ENCODE results near the gene PALLD.

PALLD gene

DNA sequence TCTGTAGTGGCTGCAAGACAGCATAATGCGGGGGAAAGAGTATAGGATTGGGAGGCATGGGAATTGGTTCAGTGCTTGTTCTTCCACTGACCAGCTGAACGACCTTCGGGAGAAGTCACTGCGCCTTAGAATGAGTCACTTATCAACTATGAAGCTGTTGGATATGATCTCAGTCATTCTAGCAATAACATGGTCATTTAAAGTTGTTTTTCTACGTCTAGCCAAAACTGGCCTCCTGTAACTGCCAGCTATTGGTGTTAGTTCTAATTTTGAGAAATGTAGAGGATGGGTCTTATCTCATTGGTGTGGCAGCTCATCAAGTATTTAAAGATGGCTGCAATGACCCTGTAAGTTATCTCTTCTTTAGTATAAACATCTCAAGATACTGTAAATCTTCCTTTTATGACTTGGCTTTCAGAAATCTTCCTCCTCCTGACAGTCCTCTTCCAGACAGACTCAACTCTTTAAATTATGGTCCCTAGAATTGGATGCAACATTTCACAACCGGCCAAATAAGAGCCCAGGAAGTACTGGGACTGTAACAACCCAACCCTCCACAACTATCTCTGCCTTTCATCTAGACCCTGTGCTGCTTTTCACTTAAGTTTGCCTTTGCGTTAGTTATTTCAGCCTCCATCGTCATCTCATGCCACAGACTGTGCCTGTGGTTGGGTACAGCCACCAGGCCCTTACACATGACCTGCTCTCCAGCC lies 269.9 kb downstream of the PALLD start:
- Histone ChIP-seq H3K4me3 (ENCODE audit: low read depth in 1 of 2, low read length in 2 of 2) (no peak overlapping the region), H4K20me1 (ENCODE audit: insufficient read depth, low read length) (no peaks in the 10 kb centered on the region), H3K4me2 (ENCODE audit: insufficient read depth, low read length) (no peak overlapping the region), H3K27me3 (ENCODE audit: insufficient read depth, low read length, poor library complexity) (no peaks in the 10 kb centered on the region), H3K27ac (ENCODE audit: low read length) (no peak overlapping the region), H3K36me3 (ENCODE audit: insufficient read depth, low read length) (no peaks in the 10 kb centered on the region), H3K9ac (ENCODE audit: low read depth, low read length) (no peak overlapping the region), H3K79me2 (ENCODE audit: insufficient read depth, low read length) (no peaks in the 10 kb centered on the region), H3K9me3 (ENCODE audit: insufficient read depth, low read length, severe bottlenecking) (no peaks in the 10 kb centered on the region), H2AFZ (ENCODE audit: low read depth, low read length) (no peak overlapping the region), H3K4me1 (ENCODE audit: insufficient read depth, low read length) (no peaks in the 10 kb centered on the region)
- no peak for DNase-seq
- ATAC-seq (ENCODE audit: insufficient read depth, low read depth), result no peak
- TF ChIP-seq CTCF (IDR thresholded peaks at IDR 0.05; ENCODE audit: borderline replicate concordance, extremely low read depth, low read length, poor library complexity, severe bottlenecking) (no peak), EZH2 (IDR thresholded peaks at IDR 0.05; ENCODE audit: borderline replicate concordance, low read depth, low read length, severe bottlenecking) (no peak)

DNA sequence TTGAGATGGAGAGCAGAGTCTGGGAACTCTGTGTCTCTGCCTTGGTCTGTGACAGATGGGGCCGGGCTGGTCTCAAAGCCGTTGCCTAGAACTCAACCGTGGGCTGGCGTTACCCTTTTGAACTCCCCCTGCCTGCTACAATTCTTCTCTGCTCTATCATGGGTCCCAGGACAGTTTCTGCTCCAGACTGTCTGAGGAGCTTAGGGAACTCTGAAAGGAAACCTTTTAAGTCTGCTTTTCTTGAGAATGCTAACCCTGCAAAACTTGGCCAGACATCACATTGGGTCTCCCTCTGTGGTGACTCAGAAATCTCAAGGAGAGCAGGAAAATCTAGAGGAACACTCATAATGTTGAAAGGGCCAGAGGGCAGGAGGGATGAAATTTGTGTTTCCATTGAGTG lies 272.6 kb downstream of the PALLD start:
- H3K79me2 ChIP-seq (ENCODE audit: insufficient read depth, low read length), result no peaks in the 10 kb centered on the region
- no peak overlapping the region for H3K9ac ChIP-seq (ENCODE audit: low read depth, low read length)
- no peaks in the 10 kb centered on the region for H3K36me3 ChIP-seq (ENCODE audit: insufficient read depth, low read length)
- no peaks in the 10 kb centered on the region for H4K20me1 ChIP-seq (ENCODE audit: insufficient read depth, low read length)
- DNase-seq (no peak), ATAC-seq (ENCODE audit: insufficient read depth, low read depth) (no peak)
- no peaks in the 10 kb centered on the region for H3K27me3 ChIP-seq (ENCODE audit: insufficient read depth, low read length, poor library complexity)
- H2AFZ ChIP-seq (ENCODE audit: low read depth, low read length), result no peak overlapping the region
- no peaks in the 10 kb centered on the region for H3K4me1 ChIP-seq (ENCODE audit: insufficient read depth, low read length)
- H3K9me3 ChIP-seq (ENCODE audit: insufficient read depth, low read length, severe bottlenecking), result no peaks in the 10 kb centered on the region
- H3K27ac ChIP-seq (ENCODE audit: low read length), result no peak overlapping the region
- no peak overlapping the region for H3K4me3 ChIP-seq (ENCODE audit: low read depth in 1 of 2, low read length in 2 of 2)
- TF ChIP-seq CTCF (IDR thresholded peaks at IDR 0.05; ENCODE audit: borderline replicate concordance, extremely low read depth, low read length, poor library complexity, severe bottlenecking), result no peak
- TF ChIP-seq EZH2 (IDR thresholded peaks at IDR 0.05; ENCODE audit: borderline replicate concordance, low read depth, low read length, severe bottlenecking), result no peak
- no peak overlapping the region for H3K4me2 ChIP-seq (ENCODE audit: insufficient read depth, low read length)

- Histone ChIP-seq H3K4me2 (ENCODE audit: insufficient read depth, low read length) (no peak overlapping the region), H3K4me1 (ENCODE audit: insufficient read depth, low read length) (no peaks in the 10 kb centered on the region)
These were observed 273.0 kb downstream of the PALLD start for GRCh38 chr4:168769837-168770236.

More at GRCh38 chr4:168769837-168770236, 273.0 kb downstream of the PALLD start:
- H2AFZ ChIP-seq (ENCODE audit: low read depth, low read length), result no peak overlapping the region
- no peak overlapping the region for H3K4me3 ChIP-seq (ENCODE audit: low read depth in 1 of 2, low read length in 2 of 2)
- DNase-seq (no peak), ATAC-seq (ENCODE audit: insufficient read depth, low read depth) (no peak)
- no peaks in the 10 kb centered on the region for H4K20me1 ChIP-seq (ENCODE audit: insufficient read depth, low read length)
- no peaks in the 10 kb centered on the region for H3K9me3 ChIP-seq (ENCODE audit: insufficient read depth, low read length, severe bottlenecking)
- no peaks in the 10 kb centered on the region for H3K36me3 ChIP-seq (ENCODE audit: insufficient read depth, low read length)
- no peak overlapping the region for H3K27ac ChIP-seq (ENCODE audit: low read length)
- no peak for TF ChIP-seq EZH2 (IDR thresholded peaks at IDR 0.05; ENCODE audit: borderline replicate concordance, low read depth, low read length, severe bottlenecking)
- no peak for TF ChIP-seq CTCF (IDR thresholded peaks at IDR 0.05; ENCODE audit: borderline replicate concordance, extremely low read depth, low read length, poor library complexity, severe bottlenecking)
- H3K9ac ChIP-seq (ENCODE audit: low read depth, low read length), result no peak overlapping the region
- no peaks in the 10 kb centered on the region for H3K27me3 ChIP-seq (ENCODE audit: insufficient read depth, low read length, poor library complexity)
- no peaks in the 10 kb centered on the region for H3K79me2 ChIP-seq (ENCODE audit: insufficient read depth, low read length)
